GM12875 (cell line): ENCODE results near the gene TNFAIP6.
"Not testable (repeated sequence)": the region's sequence is repeated elsewhere in the genome, so short reads cannot be mapped to it uniquely, and the experiment has no call there.

Experiments
- H3K4me3 ChIP-seq: one replicate; pipeline ENCODE4 v1.5.1; 2011; ENCODE audit warnings: low read depth, low read length, control low read depth
- TF ChIP-seq, protein P1 (sequence below): IDR thresholded peaks from 2 replicates; pipeline ENCODE4 v1.5.1; 2011; ENCODE audit warnings: low read depth, mild to moderate bottlenecking, control low read depth, inconsistent platforms, low read length, moderate library complexity, borderline replicate concordance; ENCODE audit not compliant: insufficient read depth

TNFAIP6 gene

DNA sequence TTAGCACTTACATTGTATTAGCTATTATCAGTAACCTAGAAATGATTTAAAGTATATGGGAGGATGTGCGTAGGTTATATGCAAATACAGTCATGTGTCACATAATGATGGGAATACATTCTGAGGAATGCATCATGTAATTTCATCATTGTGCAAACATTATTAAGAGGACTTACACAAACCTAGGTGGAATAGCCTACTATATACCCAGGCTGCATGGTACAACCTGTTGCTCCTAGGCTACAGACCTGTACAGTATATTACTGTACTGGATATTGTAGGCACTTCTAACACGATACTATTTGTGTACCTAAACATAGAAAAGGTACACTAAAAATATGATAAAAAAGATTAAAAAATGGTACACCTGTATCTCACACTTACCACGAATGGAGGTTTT, 60.3 kb downstream of the TNFAIP6 start:
- H3K4me3 ChIP-seq: no peak overlapping the region
- TF ChIP-seq, protein P1, sequence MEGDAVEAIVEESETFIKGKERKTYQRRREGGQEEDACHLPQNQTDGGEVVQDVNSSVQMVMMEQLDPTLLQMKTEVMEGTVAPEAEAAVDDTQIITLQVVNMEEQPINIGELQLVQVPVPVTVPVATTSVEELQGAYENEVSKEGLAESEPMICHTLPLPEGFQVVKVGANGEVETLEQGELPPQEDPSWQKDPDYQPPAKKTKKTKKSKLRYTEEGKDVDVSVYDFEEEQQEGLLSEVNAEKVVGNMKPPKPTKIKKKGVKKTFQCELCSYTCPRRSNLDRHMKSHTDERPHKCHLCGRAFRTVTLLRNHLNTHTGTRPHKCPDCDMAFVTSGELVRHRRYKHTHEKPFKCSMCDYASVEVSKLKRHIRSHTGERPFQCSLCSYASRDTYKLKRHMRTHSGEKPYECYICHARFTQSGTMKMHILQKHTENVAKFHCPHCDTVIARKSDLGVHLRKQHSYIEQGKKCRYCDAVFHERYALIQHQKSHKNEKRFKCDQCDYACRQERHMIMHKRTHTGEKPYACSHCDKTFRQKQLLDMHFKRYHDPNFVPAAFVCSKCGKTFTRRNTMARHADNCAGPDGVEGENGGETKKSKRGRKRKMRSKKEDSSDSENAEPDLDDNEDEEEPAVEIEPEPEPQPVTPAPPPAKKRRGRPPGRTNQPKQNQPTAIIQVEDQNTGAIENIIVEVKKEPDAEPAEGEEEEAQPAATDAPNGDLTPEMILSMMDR: no peak

DNA sequence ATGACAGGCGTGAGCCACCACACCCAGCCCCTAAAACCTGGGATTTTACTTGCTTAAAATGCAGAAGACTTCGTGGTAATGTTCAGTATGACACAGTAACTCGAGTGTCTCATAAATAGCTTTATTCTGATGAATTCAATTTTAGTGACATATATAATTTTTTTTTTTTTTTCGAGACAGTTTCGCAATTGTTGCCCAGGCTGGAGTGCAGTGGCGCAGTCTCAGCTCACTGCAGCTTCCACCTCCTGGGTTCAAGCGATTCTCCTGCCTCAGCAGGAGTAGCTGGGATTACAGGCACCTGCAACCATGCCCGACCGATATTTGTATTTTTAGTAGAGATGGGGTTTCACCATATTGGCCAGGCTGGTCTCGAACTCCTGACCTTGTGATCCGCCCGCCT, 64.3 kb downstream of the TNFAIP6 start:
- H3K4me3 ChIP-seq: not testable (repeated sequence)

DNA sequence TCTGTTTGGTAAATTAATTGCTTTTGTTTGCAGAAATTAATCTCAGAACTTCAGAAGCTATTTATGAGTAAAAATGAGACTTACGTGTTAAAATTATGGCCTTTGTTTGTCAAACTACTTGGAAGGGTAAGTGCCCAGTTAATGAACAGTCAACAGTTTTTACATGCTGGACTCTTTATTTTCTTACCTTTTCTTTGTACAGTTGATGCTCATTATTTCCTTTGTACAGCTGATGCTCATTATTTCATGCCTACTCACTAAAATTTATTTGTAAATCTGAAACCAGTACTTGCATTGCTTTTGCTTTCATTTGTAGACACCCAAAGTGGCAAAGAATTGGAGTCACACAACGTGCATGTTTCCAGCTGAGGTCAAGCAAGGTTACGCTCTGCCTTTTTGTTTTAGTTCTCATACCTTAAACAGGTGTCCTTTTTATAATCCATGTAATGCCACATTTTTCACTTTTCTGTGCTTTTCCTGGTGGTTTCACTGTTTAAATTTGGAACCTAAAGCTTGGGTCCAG, 65.6 kb downstream of the TNFAIP6 start:
- no peak overlapping the region for H3K4me3 ChIP-seq
- TF ChIP-seq, protein P1: no peak

DNA sequence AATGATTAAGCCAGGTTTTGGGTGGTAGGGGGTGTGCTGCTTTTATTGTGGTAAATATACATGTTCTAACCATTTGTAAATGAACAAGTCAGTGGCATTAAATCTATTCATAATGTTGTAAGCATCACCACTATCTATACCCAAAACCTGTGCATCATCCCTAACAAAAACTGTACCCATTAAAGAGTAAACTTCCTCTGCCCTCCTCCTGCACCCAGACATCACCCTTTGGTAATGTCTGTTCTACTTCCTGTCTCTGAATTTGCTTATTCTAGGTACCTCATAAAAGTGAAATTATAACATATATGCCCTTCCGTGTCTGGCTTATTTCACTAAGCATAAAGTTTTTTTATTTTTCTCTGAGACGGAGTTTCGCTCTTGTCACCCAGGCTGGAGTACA, 66.4 kb downstream of the TNFAIP6 start:
- TF ChIP-seq, protein P1: no peak
- H3K4me3 ChIP-seq: no peak overlapping the region
